SK-MEL-5 (cell line): Measurements from ENCODE around the gene FEZF1. TPM values are rescaled to one million over a fixed set of nuclear protein-coding genes. Genes with fewer than 3 reads are reported as not detected.
A peak's percentile ranks its signal among the peaks of the same experiment; 100 is the strongest.
"Not testable (repeated sequence)": the region's sequence is repeated elsewhere in the genome, so short reads cannot be mapped to it uniquely, and the experiment has no call there.

Experiments
- DNase-seq: peaks from one replicate; pipeline ENCODE4 v3.0.0-alpha.2; 2016; ENCODE audit warnings: low read depth, low spot score
- in situ Hi-C: cut with HindIII; loops from 2 replicates; pipeline ENCODE4 v1.10.0; 2016; ENCODE audit warnings: low sequenced_read_pairs, high pct_unique_total_duplicates, low pct_unique_long_range_greater_than_20kb
- total RNA-seq: library from RNA; depleted of rRNA; stranded (reverse); fragments of >200 nt; shearing (Covaris generic); gene quantifications from 2 replicates; pipeline ENCODE4 v1.2.3, GENCODE V29; 2014

Gene FEZF1
- total RNA-seq, 1 experiment from 2014 or later: 2.7 TPM

- peak; percentile 61 for DNase-seq
- in situ Hi-C loops: no loop called here
These were observed 5.9 kb downstream of the FEZF1 start for GRCh38 chr7:122298618-122299017.

- in situ Hi-C loops: no loop called here
- peak; percentile 55 for DNase-seq
These were observed 6.4 kb downstream of the FEZF1 start for GRCh38 chr7:122298131-122298530.

GRCh38 chr7:122291189-122291588 lies 13.4 kb downstream of the FEZF1 start:
- in situ Hi-C loops: no loop called here
- no peak for DNase-seq

GRCh38 chr7:122290476-122290875 lies 14.1 kb downstream of the FEZF1 start:
- DNase-seq: peak; percentile 39
- in situ Hi-C loops: no loop called here

- in situ Hi-C loops: no loop called here
- no peak for DNase-seq
These were observed 15.1 kb downstream of the FEZF1 start for GRCh38 chr7:122289426-122289825.

- in situ Hi-C loops, DNase-seq: not testable (repeated sequence)
These were observed 19.9 kb downstream of the FEZF1 start for GRCh38 chr7:122284608-122285007.

GRCh38 chr7:122273117-122273516 lies 31.4 kb downstream of the FEZF1 start:
- no peak for DNase-seq
- in situ Hi-C loops: no loop called here

- DNase-seq: no peak
- in situ Hi-C loops: no loop called here
These were observed 35.3 kb downstream of the FEZF1 start for GRCh38 chr7:122269241-122269640.

GRCh38 chr7:122268101-122268500 lies 36.4 kb downstream of the FEZF1 start:
- no peak for DNase-seq
- in situ Hi-C loops: no loop called here

- DNase-seq: no peak
- in situ Hi-C loops: no loop called here
These were observed 42.3 kb downstream of the FEZF1 start for GRCh38 chr7:122262246-122262645.

GRCh38 chr7:122261442-122261841 lies 43.1 kb downstream of the FEZF1 start:
- no peak for DNase-seq
- in situ Hi-C loops: no loop called here

GRCh38 chr7:122261016-122261415 lies 43.5 kb downstream of the FEZF1 start:
- DNase-seq: no peak
- in situ Hi-C loops: no loop called here

- in situ Hi-C loops: no loop called here
- no peak for DNase-seq
These were observed 44.2 kb downstream of the FEZF1 start for GRCh38 chr7:122260336-122260735.

GRCh38 chr7:122258971-122259370 lies 45.6 kb downstream of the FEZF1 start:
- in situ Hi-C loops: no loop called here
- no peak for DNase-seq

GRCh38 chr7:122257056-122257455 lies 47.5 kb downstream of the FEZF1 start:
- no peak for DNase-seq
- in situ Hi-C loops: no loop called here

GRCh38 chr7:122256046-122256445 lies 48.5 kb downstream of the FEZF1 start:
- no peak for DNase-seq
- in situ Hi-C loops: no loop called here

GRCh38 chr7:122255454-122255853 lies 49.1 kb downstream of the FEZF1 start:
- no peak for DNase-seq
- in situ Hi-C loops: no loop called here
